Pancreas (tissue), 10 donors: Measurements from ENCODE around the gene NCAM2. TPM values are rescaled to one million over a fixed set of nuclear protein-coding genes. Genes with fewer than 3 reads are reported as not detected.

Experiments
- ATAC-seq, 4 donors: fragments of 200-7000 bp; cut with Tn5 transposase; one replicate each; pipeline versions ENCODE4 v1.8.0 to v1.9.1; 2020; ENCODE audit warnings: mild to moderate bottlenecking in 4 of 4, moderate library complexity in 4 of 4
- DNase-seq, 6 donors: peaks; one replicate each; pipeline ENCODE4 v3.0.0-alpha.2; 2020
- FAIRE-seq: peaks from 2 replicates; lab custom pipeline; 2012; peaks lifted over from hg19 to GRCh38; lab: Jason Lieb, UNC
- H3K27ac ChIP-seq, 4 donors: fragments of 200-600 bp; sonication (generic); 1 replicate in 3 of 4; 2 replicates in 1 of 4; pipeline versions ENCODE4 v1.5.0 to v1.8.0; 2020
- H3K27me3 ChIP-seq, 4 donors: fragments of 200-600 bp; one replicate each; pipeline ENCODE4 v1.8.0; 2021
- H3K36me3 ChIP-seq, 3 donors: fragments of 200-600 bp; sonication (generic) in 1 of 3; one replicate each; pipeline versions ENCODE4 v1.5.0 to v1.8.0; 2020 to 2021
- H3K4me1 ChIP-seq, 3 donors: fragments of 200-600 bp; one replicate each; pipeline ENCODE4 v1.8.0; 2021
- H3K4me3 ChIP-seq, 4 donors: fragments of 200-600 bp; sonication (generic) in 2 of 4; one replicate each; pipeline versions ENCODE4 v1.5.0 to v1.8.0; 2020 to 2021
- H3K9me3 ChIP-seq, 4 donors: fragments of 200-600 bp; one replicate each; pipeline ENCODE4 v1.8.0; 2021
- WGBS, 2 donors: extraction: QIAGEN DNeasy Blood & Tissue Kit; methylation state at CpG; one replicate each; pipeline ENCODE4 v1.1.7; 2013; 5-methylcytosine and 5-hydroxymethylcytosine counted together
- intact Hi-C, 3 donors: fragments of 100-400 bp; cut with DNase I; formaldehyde crosslinking; loops; one replicate each; pipeline versions ENCODE4 v1.11.1 to v1.14.2; 2022
- polyA plus RNA-seq, 2 donors: library from polyadenylated mRNA; stranded (reverse); fragments of 200-250 nt; gene quantifications; one replicate each; pipeline ENCODE4 v1.2.3, GENCODE V29; 2013
- total RNA-seq, 6 donors: library from RNA; stranded (reverse); fragmentation: NEBNext Ultra II Directional in 4 of 6; extraction: Animal tissue kit (Norgen Biotek cat#: 25700) in 4 of 6; gene quantifications; one replicate each; pipeline versions ENCODE4 v1.2.1 to v1.2.4, GENCODE V29; 2021 to 2023
- TF ChIP-seq, protein P1 (sequence below), 4 donors: fragments of 200-600 bp; sonication (generic) in 3 of 4; IDR thresholded peaks; one replicate each; pipeline versions ENCODE4 v1.5.0 to v1.8.0; 2021; ENCODE audit warnings: antibody characterized with exemption in 4 of 4
- donor health status: healthy with polysubstance abuse.
- donor health status: DM: no; HTN: no; CAD: no; lungs with moderate emphysema.
- donor health status: DM: no; HTN: no; CAD: no.
- donor health status: control.
- donor health status: control.
- donor health status: Bipolar disorder and iron deficiency.
- donor health status: DM: yes; HTN: yes; CAD: no.
- donor health status: DM: no; HTN: no; CAD: no.
- donor health status: DM: no; HTN: no; CAD: no.
- donor health status: DM: yes; HTN: yes; CAD: no.

The NCAM2 gene
- total and polyA plus RNA-seq, 8 donors: under 0.01 to 1.0 (median 0.27) TPM

DNA sequence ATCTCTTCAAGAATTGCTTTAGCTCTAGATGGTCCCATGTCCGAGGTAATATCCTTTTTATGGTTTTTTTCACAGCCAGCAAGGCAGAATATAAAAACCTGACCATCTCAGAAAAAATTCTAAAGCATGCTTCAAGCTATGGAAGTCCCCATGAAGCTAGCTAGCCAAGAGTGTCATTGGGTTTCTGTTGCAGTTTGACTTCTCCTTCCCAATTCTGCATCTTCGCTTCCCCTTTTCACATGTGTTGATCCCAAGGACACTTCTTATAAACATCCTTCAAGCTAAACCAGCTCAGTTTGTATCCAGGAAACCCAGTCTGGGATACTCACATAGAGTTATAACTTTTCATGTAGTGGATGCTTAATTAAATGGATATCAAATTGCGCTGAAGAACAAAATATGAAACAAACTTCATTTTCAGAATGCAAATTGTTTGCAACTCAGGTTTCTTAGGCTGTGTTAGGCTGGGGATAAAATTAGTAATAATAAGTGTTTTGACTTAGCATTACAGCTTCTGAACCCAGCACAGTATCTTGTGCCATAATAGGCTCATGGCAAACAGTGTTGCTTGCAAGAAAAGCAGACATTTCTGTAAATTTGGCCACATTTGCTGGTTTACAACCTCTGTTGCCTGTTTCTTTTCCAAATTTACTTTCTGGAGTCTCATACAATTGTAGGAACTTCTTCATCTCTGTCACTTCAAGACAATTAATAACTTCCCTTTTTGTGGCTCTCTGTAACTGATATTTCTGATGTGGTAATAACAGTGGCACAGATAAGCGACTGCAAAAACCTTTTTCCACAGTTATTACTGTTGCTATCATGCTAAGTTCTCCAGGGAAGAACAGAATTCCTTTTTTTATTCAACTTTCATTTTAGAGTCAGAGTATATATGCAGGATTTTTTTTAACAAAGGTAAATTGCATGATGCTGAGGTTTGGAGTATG is 53.2 kb downstream of the NCAM2 start:
- no peak for DNase-seq
- H3K27me3 ChIP-seq: no peaks in the 10 kb centered on the region
- H3K9me3 ChIP-seq: no peaks in the 10 kb centered on the region
- TF ChIP-seq, protein P1, sequence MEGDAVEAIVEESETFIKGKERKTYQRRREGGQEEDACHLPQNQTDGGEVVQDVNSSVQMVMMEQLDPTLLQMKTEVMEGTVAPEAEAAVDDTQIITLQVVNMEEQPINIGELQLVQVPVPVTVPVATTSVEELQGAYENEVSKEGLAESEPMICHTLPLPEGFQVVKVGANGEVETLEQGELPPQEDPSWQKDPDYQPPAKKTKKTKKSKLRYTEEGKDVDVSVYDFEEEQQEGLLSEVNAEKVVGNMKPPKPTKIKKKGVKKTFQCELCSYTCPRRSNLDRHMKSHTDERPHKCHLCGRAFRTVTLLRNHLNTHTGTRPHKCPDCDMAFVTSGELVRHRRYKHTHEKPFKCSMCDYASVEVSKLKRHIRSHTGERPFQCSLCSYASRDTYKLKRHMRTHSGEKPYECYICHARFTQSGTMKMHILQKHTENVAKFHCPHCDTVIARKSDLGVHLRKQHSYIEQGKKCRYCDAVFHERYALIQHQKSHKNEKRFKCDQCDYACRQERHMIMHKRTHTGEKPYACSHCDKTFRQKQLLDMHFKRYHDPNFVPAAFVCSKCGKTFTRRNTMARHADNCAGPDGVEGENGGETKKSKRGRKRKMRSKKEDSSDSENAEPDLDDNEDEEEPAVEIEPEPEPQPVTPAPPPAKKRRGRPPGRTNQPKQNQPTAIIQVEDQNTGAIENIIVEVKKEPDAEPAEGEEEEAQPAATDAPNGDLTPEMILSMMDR (IDR thresholded peaks at IDR 0.05): no peak
- no peaks in the 10 kb centered on the region for H3K36me3 ChIP-seq
- no peak for FAIRE-seq
- no peaks in the 10 kb centered on the region for H3K4me1 ChIP-seq
- 54 to 65% methylated on average over 4 of the region's 4 CpGs for WGBS, 2 donors
- H3K27ac ChIP-seq: no peak overlapping the region
- no peak overlapping the region for H3K4me3 ChIP-seq
- peak in 1 of 4 donors; percentile 30 for ATAC-seq
- intact Hi-C loops: no loop called here

DNA sequence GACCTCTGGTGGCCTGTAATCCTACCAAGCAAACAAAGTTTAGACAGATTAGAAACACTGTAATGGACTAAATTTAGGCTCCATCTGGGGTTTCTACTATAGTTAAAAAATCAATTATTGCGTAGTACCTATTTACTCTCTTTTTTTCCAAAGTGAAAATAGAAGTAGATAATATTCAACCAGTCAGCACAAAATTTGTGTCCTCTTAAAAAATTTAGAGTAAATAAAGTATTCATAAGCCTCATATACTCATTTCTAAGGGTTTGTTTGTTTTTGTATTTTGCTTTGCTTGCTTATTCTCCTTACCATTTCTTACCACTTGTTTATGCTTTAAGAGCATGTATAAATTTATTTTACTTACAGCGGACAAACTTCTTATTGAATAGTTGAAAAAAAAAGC is 54.5 kb downstream of the NCAM2 start:
- Histone ChIP-seq H3K27ac (no peak overlapping the region), H3K4me1 (no peaks in the 10 kb centered on the region), H3K36me3 (no peaks in the 10 kb centered on the region), H3K4me3 (no peak overlapping the region), H3K27me3 (no peaks in the 10 kb centered on the region), H3K9me3 (no peaks in the 10 kb centered on the region)
- intact Hi-C loops: no loop called here
- TF ChIP-seq, protein P1 (IDR thresholded peaks at IDR 0.05): no peak
- FAIRE-seq (no peak), ATAC-seq (no peak), DNase-seq (no peak)
- WGBS, 2 donors: 54 to 64% methylated on average over 2 of the region's 2 CpGs

DNA sequence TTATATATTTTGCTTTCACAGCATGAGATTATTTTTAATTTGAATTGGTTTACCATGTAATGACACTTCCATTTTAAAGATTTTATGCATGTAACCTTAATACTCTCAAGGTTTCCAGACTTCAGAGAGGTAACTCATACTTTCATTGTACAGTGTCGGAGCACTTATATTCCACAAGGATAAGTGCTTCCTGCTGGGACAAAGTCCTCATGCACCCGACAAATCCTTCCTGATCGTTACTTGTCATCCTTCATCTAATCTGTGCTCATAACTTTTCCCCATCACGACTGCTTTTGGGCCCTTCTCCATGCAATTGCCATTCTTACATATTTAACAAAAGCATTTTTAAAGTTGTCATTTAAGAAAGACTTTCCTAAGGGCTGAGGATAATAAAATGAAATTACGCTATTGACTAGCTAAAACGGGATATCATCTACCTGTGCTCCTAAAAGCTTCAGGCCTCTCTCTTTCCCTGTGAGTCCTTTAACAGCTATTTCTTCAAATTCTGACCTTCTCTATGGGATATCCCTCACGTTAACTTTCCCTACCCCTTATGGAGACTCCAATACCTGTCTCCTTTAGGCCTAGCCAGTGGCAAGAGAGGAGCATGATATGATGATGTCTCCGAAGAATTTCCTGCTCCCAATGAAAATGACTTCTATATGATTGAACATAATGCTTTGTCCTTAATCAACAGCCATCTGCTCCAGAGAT is 59.3 kb downstream of the NCAM2 start:
- TF ChIP-seq, protein P1 (IDR thresholded peaks at IDR 0.05): no peak
- intact Hi-C loops: no loop called here
- no peaks in the 10 kb centered on the region for H3K9me3 ChIP-seq
- FAIRE-seq (no peak), DNase-seq (no peak), ATAC-seq (no peak)
- H3K27ac ChIP-seq: no peak overlapping the region
- no peaks in the 10 kb centered on the region for H3K4me1 ChIP-seq
- WGBS, 2 donors: 55 to 62% methylated on average over 8 of the region's 8 CpGs
- no peaks in the 10 kb centered on the region for H3K27me3 ChIP-seq
- no peaks in the 10 kb centered on the region for H3K36me3 ChIP-seq
- H3K4me3 ChIP-seq: no peak overlapping the region

DNA sequence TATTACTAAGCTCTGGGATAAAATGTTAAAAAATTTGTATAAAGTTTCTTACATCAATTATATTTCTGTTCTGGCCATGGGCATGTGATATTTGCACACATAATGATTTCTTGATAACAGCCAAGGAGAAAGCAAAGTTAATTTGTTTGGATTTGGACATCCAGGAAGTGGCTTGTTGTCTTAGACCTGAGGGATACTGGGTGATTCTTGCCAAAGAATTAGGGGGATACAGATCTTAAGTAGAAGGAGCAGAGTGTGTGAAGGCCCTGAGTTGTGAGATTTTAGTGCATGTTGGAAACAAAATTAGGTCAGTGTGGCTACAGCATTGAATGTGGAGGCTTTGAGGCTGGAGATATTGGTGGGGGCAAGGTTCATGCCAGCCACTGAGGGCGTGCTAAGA is 65.6 kb downstream of the NCAM2 start:
- H3K4me1 ChIP-seq: no peaks in the 10 kb centered on the region
- H3K27ac ChIP-seq: no peak overlapping the region
- no peak overlapping the region for H3K4me3 ChIP-seq
- WGBS, 2 donors: 31 to 40% methylated on average over 1 of the region's 1 CpG
- FAIRE-seq (no peak), ATAC-seq (no peak), DNase-seq (no peak)
- H3K27me3 ChIP-seq: no peaks in the 10 kb centered on the region
- intact Hi-C loops: no loop called here
- H3K9me3 ChIP-seq: no peaks in the 10 kb centered on the region
- TF ChIP-seq, protein P1 (IDR thresholded peaks at IDR 0.05): no peak
- no peaks in the 10 kb centered on the region for H3K36me3 ChIP-seq
